Nephron progenitor cell (in vitro differentiated cells): ENCODE measurements around the gene MAP2K2.

Source experiments
- DNase-seq: peaks from one replicate; pipeline ENCODE4 v3.0.0; 2021
- H3K27ac Mint-ChIP-seq: 2 replicates; pipeline ENCODE4 v1.8.0; 2021; ENCODE audit warnings: mild to moderate bottlenecking, moderate library complexity, mixed read lengths
- H3K27me3 Mint-ChIP-seq: 2 replicates; pipeline ENCODE4 v1.8.0; 2021; ENCODE audit warnings: mild to moderate bottlenecking, low read depth, mixed read lengths; ENCODE audit not compliant: poor library complexity
- H3K36me3 Mint-ChIP-seq: 2 replicates; pipeline ENCODE4 v1.8.0; 2021; ENCODE audit warnings: low read depth, mixed read lengths
- H3K4me1 Mint-ChIP-seq: 2 replicates; pipeline ENCODE4 v1.8.0; 2021; ENCODE audit warnings: mixed read lengths
- H3K4me3 Mint-ChIP-seq: 2 replicates; pipeline ENCODE4 v1.8.0; 2021; ENCODE audit warnings: mild to moderate bottlenecking, moderate library complexity, mixed read lengths
- H3K9me3 Mint-ChIP-seq: 2 replicates; pipeline ENCODE4 v1.8.0; 2021; ENCODE audit warnings: mild to moderate bottlenecking, moderate library complexity, mixed read lengths
- CTCF ChIP-seq: fragments of 200-600 bp; sonication (generic); IDR thresholded peaks from 2 replicates; pipeline ENCODE4 v1.5.0; 2021; ENCODE audit warnings: antibody characterized with exemption

Gene MAP2K2

GRCh38 chr19:4121273-4121612, 2.7 kb downstream of the MAP2K2 start:
- TF ChIP-seq CTCF, result no peak
- no peak for DNase-seq
- Mint-ChIP-seq H3K9me3 (no peaks in the 10 kb centered on the region), H3K27me3 (peaks cover 2% of the 10 kb centered on the region), H3K27ac (peak overlapping the region; percentile 72), H3K4me1 (peaks cover 17% of the 10 kb centered on the region), H3K36me3 (peaks cover 21% of the 10 kb centered on the region), H3K4me3 (peak overlapping the region; percentile 44)

GRCh38 chr19:4120559-4121272, 3.2 kb downstream of the MAP2K2 start:
- DNase-seq, result no peak
- TF ChIP-seq CTCF, result no peak
- Mint-ChIP-seq H3K36me3 (peaks cover 23% of the 10 kb centered on the region), H3K9me3 (no peaks in the 10 kb centered on the region), H3K27me3 (peaks cover 2% of the 10 kb centered on the region), H3K4me1 (peaks cover 17% of the 10 kb centered on the region), H3K4me3 (no peak overlapping the region), H3K27ac (peak overlapping the region; percentile 72)

GRCh38 chr19:4119763-4120162, 4.2 kb downstream of the MAP2K2 start:
- Mint-ChIP-seq H3K27me3 (peaks cover 2% of the 10 kb centered on the region), H3K4me1 (peaks cover 16% of the 10 kb centered on the region), H3K4me3 (no peak overlapping the region), H3K9me3 (no peaks in the 10 kb centered on the region), H3K36me3 (peaks cover 33% of the 10 kb centered on the region), H3K27ac (peak overlapping the region; percentile 87)
- no peak for DNase-seq
- TF ChIP-seq CTCF, result no peak

- TF ChIP-seq CTCF, result no peak
- Mint-ChIP-seq H3K9me3 (no peaks in the 10 kb centered on the region), H3K27ac (no peak overlapping the region)
Observed at GRCh38 chr19:4115818-4116385, 8.0 kb downstream of the MAP2K2 start.

DNA sequence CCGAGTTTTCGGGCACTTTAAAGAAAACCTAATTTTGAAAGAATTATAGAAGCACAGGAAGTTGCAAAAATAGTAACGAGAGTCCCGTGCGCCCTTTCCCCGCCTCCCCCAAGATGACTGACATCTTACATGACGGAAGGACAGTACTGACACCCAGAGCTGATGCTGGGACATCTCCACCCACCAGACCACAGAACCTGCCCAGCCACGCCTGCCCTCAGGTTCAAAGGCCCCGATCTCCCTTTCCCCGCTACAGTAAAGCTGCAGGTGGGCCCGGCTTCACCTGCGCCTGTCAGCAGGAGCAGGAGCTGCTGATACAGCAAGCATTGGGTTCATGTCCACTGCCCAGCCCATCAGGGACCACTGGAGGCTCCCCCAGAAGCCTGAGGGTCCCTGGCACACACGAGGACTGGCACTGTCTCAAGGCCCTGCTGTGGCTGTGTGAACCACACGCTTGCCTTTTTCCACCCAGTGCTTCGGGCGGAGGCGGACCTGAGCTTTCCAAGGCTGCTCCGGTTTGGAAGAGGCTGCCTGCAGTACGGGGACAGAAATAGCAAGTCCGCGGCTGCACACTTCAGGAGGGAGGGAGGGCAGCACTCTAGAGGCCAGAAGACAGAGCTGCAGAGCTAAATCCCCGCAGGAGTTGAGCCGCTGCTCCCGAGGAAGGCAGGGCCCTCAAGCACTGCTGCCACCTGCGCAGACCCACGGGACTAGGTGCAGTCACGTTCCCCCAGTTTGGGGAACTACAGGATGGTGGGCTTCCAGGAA, 8.7 kb downstream of the MAP2K2 start:
- peaks cover 14% of the 10 kb centered on the region for H3K4me1 Mint-ChIP-seq
- H3K4me3 Mint-ChIP-seq, result no peak overlapping the region
- no peak overlapping the region for H3K27ac Mint-ChIP-seq
- no peaks in the 10 kb centered on the region for H3K9me3 Mint-ChIP-seq
- DNase-seq, result no peak
- peaks cover 2% of the 10 kb centered on the region for H3K27me3 Mint-ChIP-seq
- no peak for TF ChIP-seq CTCF
- peaks cover 70% of the 10 kb centered on the region for H3K36me3 Mint-ChIP-seq

More at GRCh38 chr19:4115818-4116385, 8.0 kb downstream of the MAP2K2 start:
- H3K36me3 Mint-ChIP-seq, result peaks cover 64% of the 10 kb centered on the region
- H3K4me3 Mint-ChIP-seq, result no peak overlapping the region
- peaks cover 14% of the 10 kb centered on the region for H3K4me1 Mint-ChIP-seq
- DNase-seq, result no peak
- H3K27me3 Mint-ChIP-seq, result peaks cover 2% of the 10 kb centered on the region
